ENCODE results near the gene AP1G2. TPM values are rescaled to one million over a fixed set of nuclear protein-coding genes. Genes with fewer than 3 reads are reported as not detected.
A peak's percentile ranks its signal among the peaks of the same experiment; 100 is the strongest.

Gene AP1G2
- total RNA-seq, 1 donor from 2014 or later, result 65.4 TPM

GRCh38 chr14:23572524-23572828 is 4.9 kb upstream of the AP1G2 start:
- H3K4me1 ChIP-seq, result peaks cover 30% of the 10 kb centered on the region
- peaks cover 50% of the 10 kb centered on the region for H3K4me1 Mint-ChIP-seq
- peaks cover 45% of the 10 kb centered on the region for H3F3A ChIP-seq (ENCODE audit: low read depth)
- peak overlapping the region; percentile 30 for H3K4me3 Mint-ChIP-seq
- no peak overlapping the region for H3K27ac ChIP-seq
- H3K27me3 Mint-ChIP-seq (ENCODE audit: insufficient read depth, low read depth), result peaks cover 11% of the 10 kb centered on the region
- no peak overlapping the region for H3K4me2 ChIP-seq
- H3K27ac Mint-ChIP-seq, result no peak overlapping the region
- H3K9me3 Mint-ChIP-seq, result no peaks in the 10 kb centered on the region
- no peaks in the 10 kb centered on the region for H3K36me3 ChIP-seq
- no peaks in the 10 kb centered on the region for H3K9me3 ChIP-seq (ENCODE audit: low read depth)
- no peak overlapping the region for H3K4me3 ChIP-seq
- DNase-seq (ENCODE audit: low spot score), result no peak
- no peak overlapping the region for H2AFZ ChIP-seq (replicated peaks)
- H3K27me3 ChIP-seq, result peaks cover 33% of the 10 kb centered on the region
- no peak for TF ChIP-seq EZH2phosphoT487 (IDR thresholded peaks at IDR 0.05)
- no peak for TF ChIP-seq CTCF (IDR thresholded peaks at IDR 0.05)
- no peak for TF ChIP-seq EZH2 (IDR thresholded peaks at IDR 0.05)
- H3K79me2 ChIP-seq (ENCODE audit: low read depth), result no peaks in the 10 kb centered on the region
- peaks cover 3% of the 10 kb centered on the region for H3K36me3 Mint-ChIP-seq
- H3K9ac ChIP-seq, result no peak overlapping the region
- peaks cover 19% of the 10 kb centered on the region for H4K20me1 ChIP-seq (ENCODE audit: low read depth)

- Mint-ChIP-seq H3K4me3 (no peak overlapping the region), H3K27me3 (ENCODE audit: insufficient read depth, low read depth) (peaks cover 16% of the 10 kb centered on the region), H3K4me1 (peaks cover 53% of the 10 kb centered on the region), H3K9me3 (no peaks in the 10 kb centered on the region), H3K36me3 (peaks cover 3% of the 10 kb centered on the region), H3K27ac (peak overlapping the region; percentile 91)
- no peak for DNase-seq (ENCODE audit: low spot score)
- no peak overlapping the region for H3K27ac ChIP-seq
- H3K4me2 ChIP-seq, result no peak overlapping the region
- peaks cover 40% of the 10 kb centered on the region for H3F3A ChIP-seq (ENCODE audit: low read depth)
- no peak for TF ChIP-seq EZH2 (IDR thresholded peaks at IDR 0.05)
- no peak for TF ChIP-seq EZH2phosphoT487 (IDR thresholded peaks at IDR 0.05)
- no peak for TF ChIP-seq CTCF (IDR thresholded peaks at IDR 0.05)
- H3K79me2 ChIP-seq (ENCODE audit: low read depth), result no peaks in the 10 kb centered on the region
- H3K4me3 ChIP-seq, result no peak overlapping the region
- H3K27me3 ChIP-seq, result peaks cover 27% of the 10 kb centered on the region
- no peaks in the 10 kb centered on the region for H3K36me3 ChIP-seq
- H3K9ac ChIP-seq, result no peak overlapping the region
- peaks cover 19% of the 10 kb centered on the region for H4K20me1 ChIP-seq (ENCODE audit: low read depth)
- H3K9me3 ChIP-seq (ENCODE audit: low read depth), result no peaks in the 10 kb centered on the region
- no peak overlapping the region for H2AFZ ChIP-seq (replicated peaks)
- peaks cover 26% of the 10 kb centered on the region for H3K4me1 ChIP-seq
These were observed 4.3 kb upstream of the AP1G2 start for GRCh38 chr14:23571701-23572523.

- Histone ChIP-seq H4K20me1 (ENCODE audit: low read depth) (peaks cover 13% of the 10 kb centered on the region), H2AFZ (replicated peaks) (no peak overlapping the region), H3K9me3 (ENCODE audit: low read depth) (no peaks in the 10 kb centered on the region), H3K9ac (no peak overlapping the region), H3K27ac (no peak overlapping the region), H3K4me2 (no peak overlapping the region), H3K36me3 (no peaks in the 10 kb centered on the region), H3K79me2 (ENCODE audit: low read depth) (peaks cover 8% of the 10 kb centered on the region), H3K4me1 (peaks cover 29% of the 10 kb centered on the region), H3F3A (ENCODE audit: low read depth) (peaks cover 34% of the 10 kb centered on the region), H3K27me3 (peaks cover 17% of the 10 kb centered on the region), H3K4me3 (no peak overlapping the region)
- Mint-ChIP-seq H3K4me3 (no peak overlapping the region), H3K27me3 (ENCODE audit: insufficient read depth, low read depth) (peaks cover 16% of the 10 kb centered on the region), H3K4me1 (peaks cover 53% of the 10 kb centered on the region), H3K36me3 (peaks cover 3% of the 10 kb centered on the region), H3K27ac (no peak overlapping the region), H3K9me3 (no peaks in the 10 kb centered on the region)
- no peak for DNase-seq (ENCODE audit: low spot score)
- TF ChIP-seq EZH2phosphoT487 (IDR thresholded peaks at IDR 0.05), result no peak
- no peak for TF ChIP-seq EZH2 (IDR thresholded peaks at IDR 0.05)
- TF ChIP-seq CTCF (IDR thresholded peaks at IDR 0.05), result no peak
These were observed 3.4 kb upstream of the AP1G2 start for GRCh38 chr14:23570806-23571483.
